ENCODE measurements around the gene PUM2. TPM values are rescaled to one million over a fixed set of nuclear protein-coding genes. Genes with fewer than 3 reads are reported as not detected.

PUM2 gene
- total and polyA plus RNA-seq, 4 donors, result 18.5 to 61.0 (median 35.1) TPM

DNA sequence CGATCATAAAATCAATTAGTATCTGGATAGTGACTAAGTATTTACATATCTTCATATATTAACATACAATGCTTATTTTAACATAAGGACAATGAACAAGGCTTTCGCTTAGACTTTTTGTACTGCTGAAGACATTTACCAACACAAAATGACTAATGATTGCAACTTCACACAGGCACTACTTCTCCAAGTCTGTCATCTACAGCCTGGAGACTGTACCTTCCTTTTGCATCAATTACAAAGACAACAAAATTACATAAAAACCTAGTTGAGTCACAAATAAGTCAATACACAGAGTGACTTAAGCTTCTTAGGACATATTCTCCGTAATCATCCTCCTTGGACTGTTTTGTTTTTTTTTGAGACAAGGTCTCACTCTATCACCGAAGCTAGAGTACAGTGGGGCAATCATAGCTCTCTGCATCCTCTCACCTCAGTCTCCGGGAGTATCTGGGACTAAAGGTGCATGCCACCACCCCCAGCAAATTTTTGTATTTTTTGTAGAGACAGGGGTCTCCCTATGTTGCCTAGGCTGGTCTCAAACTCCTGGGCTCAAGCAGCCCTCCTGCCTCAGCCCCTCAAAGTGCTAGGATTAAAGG, 15.9 kb downstream of the PUM2 start:
- Histone ChIP-seq H3K9ac (ENCODE audit: low read depth in 1 of 2, low read length in 2 of 2) (no peak overlapping the region), H3K27me3 (ENCODE audit: control insufficient read depth in 4 of 4, insufficient read depth in 4 of 4, low read length in 3 of 4) (no peaks in the 10 kb centered on the region), H3K27ac (ENCODE audit: low read depth in 1 of 2, low read length in 2 of 2) (no peak overlapping the region), H3K36me3 (ENCODE audit: control insufficient read depth in 4 of 4, insufficient read depth in 3 of 4, low read depth in 1 of 4, low read length in 3 of 4) (peaks cover 0 to 3% (median 0%) of the 10 kb centered on the region in 4 donors), H3K9me3 (ENCODE audit: control insufficient read depth in 4 of 4, low read length in 3 of 4) (peaks cover 0 to 4% (median 0%) of the 10 kb centered on the region in 4 donors), H3K4me1 (ENCODE audit: control insufficient read depth in 4 of 4, insufficient read depth in 4 of 4, low read length in 3 of 4) (peaks cover 6 to 26% (median 21%) of the 10 kb centered on the region in 4 donors), H3K4me3 (ENCODE audit: low read depth in 1 of 3, low read length in 3 of 3) (no peak overlapping the region)
- no peak for TF ChIP-seq EGR1 (IDR thresholded peaks at IDR 0.05; ENCODE audit: low read depth in 2 of 2)
- TF ChIP-seq, protein P1, sequence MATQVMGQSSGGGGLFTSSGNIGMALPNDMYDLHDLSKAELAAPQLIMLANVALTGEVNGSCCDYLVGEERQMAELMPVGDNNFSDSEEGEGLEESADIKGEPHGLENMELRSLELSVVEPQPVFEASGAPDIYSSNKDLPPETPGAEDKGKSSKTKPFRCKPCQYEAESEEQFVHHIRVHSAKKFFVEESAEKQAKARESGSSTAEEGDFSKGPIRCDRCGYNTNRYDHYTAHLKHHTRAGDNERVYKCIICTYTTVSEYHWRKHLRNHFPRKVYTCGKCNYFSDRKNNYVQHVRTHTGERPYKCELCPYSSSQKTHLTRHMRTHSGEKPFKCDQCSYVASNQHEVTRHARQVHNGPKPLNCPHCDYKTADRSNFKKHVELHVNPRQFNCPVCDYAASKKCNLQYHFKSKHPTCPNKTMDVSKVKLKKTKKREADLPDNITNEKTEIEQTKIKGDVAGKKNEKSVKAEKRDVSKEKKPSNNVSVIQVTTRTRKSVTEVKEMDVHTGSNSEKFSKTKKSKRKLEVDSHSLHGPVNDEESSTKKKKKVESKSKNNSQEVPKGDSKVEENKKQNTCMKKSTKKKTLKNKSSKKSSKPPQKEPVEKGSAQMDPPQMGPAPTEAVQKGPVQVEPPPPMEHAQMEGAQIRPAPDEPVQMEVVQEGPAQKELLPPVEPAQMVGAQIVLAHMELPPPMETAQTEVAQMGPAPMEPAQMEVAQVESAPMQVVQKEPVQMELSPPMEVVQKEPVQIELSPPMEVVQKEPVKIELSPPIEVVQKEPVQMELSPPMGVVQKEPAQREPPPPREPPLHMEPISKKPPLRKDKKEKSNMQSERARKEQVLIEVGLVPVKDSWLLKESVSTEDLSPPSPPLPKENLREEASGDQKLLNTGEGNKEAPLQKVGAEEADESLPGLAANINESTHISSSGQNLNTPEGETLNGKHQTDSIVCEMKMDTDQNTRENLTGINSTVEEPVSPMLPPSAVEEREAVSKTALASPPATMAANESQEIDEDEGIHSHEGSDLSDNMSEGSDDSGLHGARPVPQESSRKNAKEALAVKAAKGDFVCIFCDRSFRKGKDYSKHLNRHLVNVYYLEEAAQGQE (IDR thresholded peaks at IDR 0.05), result no peak
- TF ChIP-seq, protein P2, sequence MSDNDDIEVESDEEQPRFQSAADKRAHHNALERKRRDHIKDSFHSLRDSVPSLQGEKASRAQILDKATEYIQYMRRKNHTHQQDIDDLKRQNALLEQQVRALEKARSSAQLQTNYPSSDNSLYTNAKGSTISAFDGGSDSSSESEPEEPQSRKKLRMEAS (IDR thresholded peaks at IDR 0.05), result no peak
- TF ChIP-seq NR2F2 (IDR thresholded peaks at IDR 0.05), result no peak
- no peak for TF ChIP-seq RXRA (IDR thresholded peaks at IDR 0.05)
- TF ChIP-seq HNF4A (conservative IDR thresholded peaks at IDR 0.05), result no peak
- TF ChIP-seq, protein P3, sequence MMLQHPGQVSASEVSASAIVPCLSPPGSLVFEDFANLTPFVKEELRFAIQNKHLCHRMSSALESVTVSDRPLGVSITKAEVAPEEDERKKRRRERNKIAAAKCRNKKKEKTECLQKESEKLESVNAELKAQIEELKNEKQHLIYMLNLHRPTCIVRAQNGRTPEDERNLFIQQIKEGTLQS (IDR thresholded peaks at IDR 0.05), result no peak
- TF ChIP-seq TAF1 (conservative IDR thresholded peaks at IDR 0.05), result no peak
- no peak for TF ChIP-seq SP1 (IDR thresholded peaks at IDR 0.05)
- TF ChIP-seq RAD21 (IDR thresholded peaks at IDR 0.05), result no peak
- TF ChIP-seq JUND (IDR thresholded peaks at IDR 0.05), result no peak
- TF ChIP-seq, protein P4, sequence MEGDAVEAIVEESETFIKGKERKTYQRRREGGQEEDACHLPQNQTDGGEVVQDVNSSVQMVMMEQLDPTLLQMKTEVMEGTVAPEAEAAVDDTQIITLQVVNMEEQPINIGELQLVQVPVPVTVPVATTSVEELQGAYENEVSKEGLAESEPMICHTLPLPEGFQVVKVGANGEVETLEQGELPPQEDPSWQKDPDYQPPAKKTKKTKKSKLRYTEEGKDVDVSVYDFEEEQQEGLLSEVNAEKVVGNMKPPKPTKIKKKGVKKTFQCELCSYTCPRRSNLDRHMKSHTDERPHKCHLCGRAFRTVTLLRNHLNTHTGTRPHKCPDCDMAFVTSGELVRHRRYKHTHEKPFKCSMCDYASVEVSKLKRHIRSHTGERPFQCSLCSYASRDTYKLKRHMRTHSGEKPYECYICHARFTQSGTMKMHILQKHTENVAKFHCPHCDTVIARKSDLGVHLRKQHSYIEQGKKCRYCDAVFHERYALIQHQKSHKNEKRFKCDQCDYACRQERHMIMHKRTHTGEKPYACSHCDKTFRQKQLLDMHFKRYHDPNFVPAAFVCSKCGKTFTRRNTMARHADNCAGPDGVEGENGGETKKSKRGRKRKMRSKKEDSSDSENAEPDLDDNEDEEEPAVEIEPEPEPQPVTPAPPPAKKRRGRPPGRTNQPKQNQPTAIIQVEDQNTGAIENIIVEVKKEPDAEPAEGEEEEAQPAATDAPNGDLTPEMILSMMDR (IDR thresholded peaks at IDR 0.05; ENCODE audit: low read depth, low read length, missing input control), result no peak
- TF ChIP-seq HNF4G (IDR thresholded peaks at IDR 0.05), result no peak
- no peak for TF ChIP-seq FOXA1 (IDR thresholded peaks at IDR 0.05)
- TF ChIP-seq YY1 (IDR thresholded peaks at IDR 0.05), result no peak
- TF ChIP-seq GABPA (IDR thresholded peaks at IDR 0.05 in 1 of 2, conservative IDR thresholded peaks at IDR 0.05 in 1 of 2), result no peak
- WGBS, result 69% methylated on average over 5 of the region's 5 CpGs
- no peak for DNase-seq (ENCODE audit: low spot score)

DNA sequence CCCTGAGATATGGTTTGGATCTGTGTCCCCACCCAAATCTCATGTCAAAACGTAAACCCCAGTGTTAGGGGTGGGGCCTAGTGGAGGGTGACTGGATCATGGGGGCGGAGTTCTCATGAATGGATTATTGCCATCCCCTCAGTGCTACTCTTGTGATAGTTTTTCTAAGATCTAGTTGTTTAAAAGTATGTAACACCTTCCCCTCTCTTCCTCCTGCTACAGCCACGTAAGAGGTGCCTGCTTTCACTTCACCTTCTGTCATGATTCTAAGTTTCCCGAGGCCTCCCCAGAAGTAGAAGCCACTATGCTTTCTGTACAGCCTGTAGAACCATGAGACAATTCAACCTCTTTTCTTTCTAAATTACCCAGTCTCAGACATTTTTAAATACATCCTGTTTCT, 16.9 kb downstream of the PUM2 start:
- peaks cover 0 to 4% (median 0%) of the 10 kb centered on the region in 4 donors for H3K9me3 ChIP-seq (ENCODE audit: control insufficient read depth in 4 of 4, low read length in 3 of 4)
- H3K4me3 ChIP-seq (ENCODE audit: low read depth in 1 of 3, low read length in 3 of 3), result no peak overlapping the region
- no peaks in the 10 kb centered on the region for H3K27me3 ChIP-seq (ENCODE audit: control insufficient read depth in 4 of 4, insufficient read depth in 4 of 4, low read length in 3 of 4)
- H3K27ac ChIP-seq (ENCODE audit: low read depth in 1 of 2, low read length in 2 of 2), result no peak overlapping the region
- WGBS, result 75% methylated on average over 4 of the region's 4 CpGs
- peaks cover 6 to 26% (median 21%) of the 10 kb centered on the region in 4 donors for H3K4me1 ChIP-seq (ENCODE audit: control insufficient read depth in 4 of 4, insufficient read depth in 4 of 4, low read length in 3 of 4)
- TF ChIP-seq FOXA1 (IDR thresholded peaks at IDR 0.05) (no peak), HNF4G (IDR thresholded peaks at IDR 0.05) (no peak)
- DNase-seq (ENCODE audit: low spot score), result no peak
- no peaks in the 10 kb centered on the region for H3K36me3 ChIP-seq (ENCODE audit: control insufficient read depth in 4 of 4, insufficient read depth in 3 of 4, low read depth in 1 of 4, low read length in 3 of 4)
- no peak overlapping the region for H3K9ac ChIP-seq (ENCODE audit: low read depth in 1 of 2, low read length in 2 of 2)

Measured in liver (tissue), 9 donors.